Mesenchymal stem cell (in vitro differentiated cells and primary cell): ENCODE data around the gene PDCD6IP.

Experiments used
- DNase-seq: peaks from one replicate; pipeline ENCODE4 v3.0.0-alpha.2; 2013
- H2AFZ ChIP-seq: one replicate; pipeline ENCODE4 v1.6.1; 2013; ENCODE audit warnings: low read depth, mild to moderate bottlenecking, control low read depth, inconsistent platforms, low read length, moderate library complexity
- H2AK5ac ChIP-seq: 2 replicates; pipeline ENCODE4 v1.6.1; 2013; ENCODE audit warnings: low read length, moderate library complexity, mild to moderate bottlenecking, inconsistent platforms; ENCODE audit not compliant: severe bottlenecking
- H2BK120ac ChIP-seq: one replicate; pipeline ENCODE4 v1.6.1; 2013; ENCODE audit warnings: low read depth, mild to moderate bottlenecking, inconsistent platforms, low read length, moderate library complexity
- H2BK12ac ChIP-seq, 2 experiments: one replicate each; pipeline ENCODE4 v1.6.1; 2013; ENCODE audit warnings: inconsistent platforms in 2 of 2, low read length in 2 of 2, mild to moderate bottlenecking in 2 of 2, moderate library complexity in 2 of 2, control low read depth in 1 of 2
- H2BK15ac ChIP-seq: one replicate; pipeline ENCODE4 v1.6.1; 2013; ENCODE audit warnings: mild to moderate bottlenecking, low read depth, inconsistent platforms; ENCODE audit not compliant: poor library complexity, severe bottlenecking
- H2BK5ac ChIP-seq: 2 replicates; pipeline ENCODE4 v1.6.1; 2013; ENCODE audit warnings: low read depth, mild to moderate bottlenecking, low read length, control low read depth, inconsistent platforms; ENCODE audit not compliant: poor library complexity, severe bottlenecking
- H3K14ac ChIP-seq, 2 experiments: one replicate each; pipeline ENCODE4 v1.6.1; 2013; ENCODE audit warnings: inconsistent platforms in 2 of 2, low read length in 2 of 2, control low read depth in 1 of 2, mild to moderate bottlenecking in 1 of 2, moderate library complexity in 1 of 2
- H3K18ac ChIP-seq, 2 experiments: one replicate each; pipeline ENCODE4 v1.6.1; 2013; ENCODE audit warnings: inconsistent platforms in 2 of 2, low read length in 2 of 2, control low read depth in 1 of 2, low read depth in 1 of 2, mild to moderate bottlenecking in 1 of 2
- H3K23ac ChIP-seq, 2 experiments: one replicate each; pipeline ENCODE4 v1.6.1; 2013; ENCODE audit warnings: inconsistent platforms in 2 of 2, low read length in 2 of 2, mild to moderate bottlenecking in 2 of 2, moderate library complexity in 2 of 2, control low read depth in 1 of 2
- H3K27ac ChIP-seq: 2 replicates; pipeline ENCODE4 v1.5.1; 2013; ENCODE audit warnings: mild to moderate bottlenecking, moderate library complexity, low read length, control low read depth, inconsistent platforms; ENCODE audit not compliant: poor library complexity, severe bottlenecking
- H3K27me3 ChIP-seq, 2 experiments: 2 replicates each; pipeline versions ENCODE4 v1.6.1 to v1.7.0; 2013; ENCODE audit warnings: low read length in 2 of 2, mild to moderate bottlenecking in 2 of 2, moderate library complexity in 2 of 2, control low read depth in 1 of 2, inconsistent platforms in 1 of 2; ENCODE audit not compliant: control insufficient read depth in 1 of 2, insufficient read depth in 1 of 2
- H3K36me3 ChIP-seq, 2 experiments: 2 replicates each; pipeline versions ENCODE4 v1.6.1 to v1.7.0; 2013; ENCODE audit warnings: low read length in 2 of 2, control low read depth in 1 of 2, inconsistent platforms in 1 of 2, low read depth in 1 of 2, mild to moderate bottlenecking in 1 of 2; ENCODE audit not compliant: insufficient read depth in 2 of 2, control insufficient read depth in 1 of 2
- H3K4ac ChIP-seq, 2 experiments: one replicate each; pipeline ENCODE4 v1.6.1; 2013; ENCODE audit warnings: inconsistent platforms in 2 of 2, low read length in 2 of 2, mild to moderate bottlenecking in 2 of 2, moderate library complexity in 2 of 2, control low read depth in 1 of 2, low read depth in 1 of 2
- H3K4me1 ChIP-seq: 2 replicates; pipeline ENCODE4 v1.6.1; 2013; ENCODE audit warnings: low read depth, low read length, control low read depth; ENCODE audit not compliant: control insufficient read depth, insufficient read depth
- H3K4me2 ChIP-seq: 2 replicates; pipeline ENCODE4 v1.6.1; 2013; ENCODE audit warnings: low read length, mild to moderate bottlenecking, inconsistent platforms; ENCODE audit not compliant: poor library complexity, severe bottlenecking
- H3K4me3 ChIP-seq, 2 experiments: 2 replicates each; pipeline versions ENCODE4 v1.5.1 to v1.7.0; 2013; ENCODE audit warnings: low read length in 2 of 2, mild to moderate bottlenecking in 2 of 2, control low read depth in 1 of 2, low read depth in 1 of 2; ENCODE audit not compliant: insufficient read depth in 1 of 2
- H3K79me1 ChIP-seq: replicated peaks from 2 replicates; pipeline ENCODE4 v1.6.1; 2013; ENCODE audit warnings: mild to moderate bottlenecking, control low read depth, low read length, inconsistent platforms; ENCODE audit not compliant: poor library complexity, severe bottlenecking
- H3K9ac ChIP-seq: 2 replicates; pipeline ENCODE4 v1.7.0; 2013; ENCODE audit warnings: mild to moderate bottlenecking, low read length, moderate library complexity
- H3K9me3 ChIP-seq: 2 replicates; pipeline ENCODE4 v1.7.0; 2013; ENCODE audit warnings: mild to moderate bottlenecking, low read length; ENCODE audit not compliant: control insufficient read depth
- H4K8ac ChIP-seq: one replicate; pipeline ENCODE4 v1.6.1; 2013; ENCODE audit warnings: inconsistent platforms, mild to moderate bottlenecking, low read length, moderate library complexity
- H4K91ac ChIP-seq: one replicate; pipeline ENCODE4 v1.6.1; 2013; ENCODE audit warnings: mild to moderate bottlenecking, low read length, inconsistent platforms
- WGBS: methylation state at CpG from one replicate; pipeline ENCODE4 v1.1.7; 2013; ENCODE audit warnings: mixed read lengths; 5-methylcytosine and 5-hydroxymethylcytosine counted together

The PDCD6IP gene

GRCh38 chr3:33900440-33900808, 102.0 kb downstream of the PDCD6IP start:
- Histone ChIP-seq H3K4me1 (no peaks in the 10 kb centered on the region), H2AK5ac (no peak overlapping the region), H3K9me3 (peaks cover 12% of the 10 kb centered on the region), H2BK120ac (no peak overlapping the region), H3K36me3 (no peaks in the 10 kb centered on the region), H3K27me3 (no peaks in the 10 kb centered on the region), H2BK15ac (no peak overlapping the region), H4K8ac (peak overlapping the region; percentile 21), H2BK5ac (no peak overlapping the region), H4K91ac (peak overlapping the region; percentile 1), H3K79me1 (no peaks in the 10 kb centered on the region), H3K9ac (no peak overlapping the region), H3K4me2 (no peak overlapping the region), H3K4ac (peak overlapping the region in 1 of 2 experiments; percentile 4), H2AFZ (no peak overlapping the region), H3K18ac (peak overlapping the region; percentile 3 to 80), H3K27ac (no peak overlapping the region), H2BK12ac (peak overlapping the region in 1 of 2 experiments; percentile 39), H3K14ac (peak overlapping the region in 1 of 2 experiments; percentile 39), H3K23ac (no peak overlapping the region), H3K4me3 (no peak overlapping the region)
- no peak for DNase-seq

- Histone ChIP-seq H2AFZ (no peak overlapping the region), H3K9ac (no peak overlapping the region), H3K4me3 (no peak overlapping the region), H3K23ac (no peak overlapping the region), H2AK5ac (no peak overlapping the region), H3K4me2 (no peak overlapping the region), H2BK120ac (no peak overlapping the region), H2BK15ac (no peak overlapping the region), H3K79me1 (no peaks in the 10 kb centered on the region), H3K36me3 (no peaks in the 10 kb centered on the region), H3K27ac (no peak overlapping the region), H2BK12ac (peak overlapping the region in 1 of 2 experiments; percentile 39), H4K8ac (peak overlapping the region; percentile 21), H3K14ac (no peak overlapping the region), H3K9me3 (peaks cover 12% of the 10 kb centered on the region), H3K4me1 (no peaks in the 10 kb centered on the region), H3K18ac (peak overlapping the region; percentile 3 to 80), H3K27me3 (peaks cover 0 to 3% of the 10 kb centered on the region in 2 experiments), H4K91ac (no peak overlapping the region), H3K4ac (peak overlapping the region in 1 of 2 experiments; percentile 4), H2BK5ac (no peak overlapping the region)
- 39% methylated on average over 10 of the region's 11 CpGs for WGBS
- DNase-seq, result peak; percentile 74
Measured at GRCh38 chr3:33900809-33901505, 102.5 kb downstream of the PDCD6IP start.

GRCh38 chr3:33901862-33902563, 103.6 kb downstream of the PDCD6IP start:
- WGBS, result 90% methylated on average over 4 of the region's 6 CpGs
- Histone ChIP-seq H3K27me3 (peaks cover 0 to 3% of the 10 kb centered on the region in 2 experiments), H2BK15ac (peak overlapping the region; percentile 57), H3K18ac (peak overlapping the region in 1 of 2 experiments; percentile 28), H3K23ac (no peak overlapping the region), H3K9ac (no peak overlapping the region), H3K4me3 (no peak overlapping the region), H4K8ac (peak overlapping the region; percentile 50), H3K4me1 (no peaks in the 10 kb centered on the region), H2AFZ (no peak overlapping the region), H2AK5ac (no peak overlapping the region), H2BK5ac (no peak overlapping the region), H3K36me3 (no peaks in the 10 kb centered on the region), H4K91ac (peak overlapping the region; percentile 31), H3K27ac (no peak overlapping the region), H3K4ac (peak overlapping the region in 1 of 2 experiments; percentile 24), H2BK12ac (peak overlapping the region; percentile 64 to 90), H3K79me1 (no peaks in the 10 kb centered on the region), H2BK120ac (no peak overlapping the region), H3K9me3 (peaks cover 12% of the 10 kb centered on the region), H3K14ac (peak overlapping the region in 1 of 2 experiments; percentile 26), H3K4me2 (no peak overlapping the region)
- no peak for DNase-seq

GRCh38 chr3:33904730-33905129, 106.3 kb downstream of the PDCD6IP start:
- Histone ChIP-seq H3K14ac (no peak overlapping the region), H3K27ac (no peak overlapping the region), H3K9me3 (peaks cover 3% of the 10 kb centered on the region), H2AFZ (no peak overlapping the region), H2BK12ac (no peak overlapping the region), H3K79me1 (no peaks in the 10 kb centered on the region), H2BK120ac (no peak overlapping the region), H3K4ac (no peak overlapping the region), H3K23ac (no peak overlapping the region), H2BK15ac (no peak overlapping the region), H3K27me3 (peaks cover 0 to 3% of the 10 kb centered on the region in 2 experiments), H3K4me2 (no peak overlapping the region), H3K4me3 (no peak overlapping the region), H3K36me3 (no peaks in the 10 kb centered on the region), H4K8ac (no peak overlapping the region), H2AK5ac (no peak overlapping the region), H3K9ac (no peak overlapping the region), H2BK5ac (no peak overlapping the region), H3K4me1 (no peaks in the 10 kb centered on the region), H4K91ac (no peak overlapping the region), H3K18ac (no peak overlapping the region)
- no peak for DNase-seq
- WGBS, result 98% methylated on average over 3 of the region's 3 CpGs
